Adrenal gland (tissue), 12 donors: Measurements from ENCODE around the gene PTPRD. TPM values are rescaled to one million over a fixed set of nuclear protein-coding genes. Genes with fewer than 3 reads are reported as not detected.

Source experiments
- DNase-seq, 7 donors: peaks; one replicate each; pipeline ENCODE4 v3.0.0-alpha.2; 2019 to 2020
- H3K27ac ChIP-seq, 5 donors: fragments of 200-600 bp; sonication (generic) in 4 of 5; 1 replicate in 3 of 5; 2 replicates in 2 of 5; pipeline versions ENCODE4 v1.5.1 to v1.8.0; 2016 to 2020; ENCODE audit warnings: mild to moderate bottlenecking in 1 of 5
- H3K27me3 ChIP-seq: fragments of 200-600 bp; 2 replicates; pipeline ENCODE4 v1.8.0; 2021
- H3K36me3 ChIP-seq, 2 donors: fragments of 200-600 bp; replicated peaks in 1 of 2; 1 replicate in 1 of 2; 2 replicates in 1 of 2; pipeline versions ENCODE4 v1.5.1 to v1.8.0; 2018 to 2022
- H3K4me1 ChIP-seq, 2 donors: fragments of 200-600 bp; replicated peaks in 1 of 2; 1 replicate in 1 of 2; 2 replicates in 1 of 2; pipeline versions ENCODE4 v1.5.1 to v1.8.0; 2018 to 2021
- H3K4me3 ChIP-seq, 4 donors: fragments of 200-600 bp; sonication (generic) in 3 of 4; one replicate each; pipeline ENCODE4 v1.5.1; 2016 to 2018
- H3K9me3 ChIP-seq, 3 donors: fragments of 200-600 bp; sonication (generic) in 1 of 3; replicated peaks in 1 of 3; 1 replicate in 2 of 3; 2 replicates in 1 of 3; pipeline versions ENCODE4 v1.5.1 to v1.8.0; 2016 to 2021
- CTCF ChIP-seq, 6 experiments: fragments of 450-650 bp in 4 of 6; fragments of 200-600 bp in 2 of 6; sonication (generic) in 1 of 6; IDR thresholded peaks; 1 replicate in 5 of 6; 2 replicates in 1 of 6; pipeline versions ENCODE4 v1.5.1 to v1.8.0; 2016 to 2021; ENCODE audit warnings: antibody characterized with exemption in 6 of 6, mild to moderate bottlenecking in 2 of 6, moderate library complexity in 1 of 6
- POLR2A ChIP-seq, 2 donors: fragments of 450-650 bp; IDR thresholded peaks; one replicate each; pipeline ENCODE4 v1.6.1; 2017; ENCODE audit warnings: antibody characterized with exemption in 2 of 2, mild to moderate bottlenecking in 2 of 2, moderate library complexity in 1 of 2
- WGBS, 4 donors: extraction: QIAGEN DNeasy Blood & Tissue Kit in 2 of 4; methylation state at CpG; one replicate each; pipeline versions ENCODE4 v1.1.5 to v1.1.7; 2013 to 2017; 5-methylcytosine and 5-hydroxymethylcytosine counted together
- intact Hi-C, 2 donors: fragments of 100-400 bp; cut with DNase I; formaldehyde crosslinking; loops; one replicate each; pipeline versions ENCODE4 v1.14.1 to v1.15.0; 2022 to 2023
- polyA plus RNA-seq, 3 donors: library from polyadenylated mRNA; stranded (reverse); fragments of 200-250 nt in 2 of 3; fragments of 350-450 nt in 1 of 3; fragmentation: Illumina TruSeq in 1 of 3; extraction: RNeasy Lipid Tissue Mini Kit (QIAGEN cat#74804) in 1 of 3; gene quantifications; one replicate each; pipeline ENCODE4 v1.2.3, GENCODE V29; 2013 to 2014
- total RNA-seq, 9 donors: library from RNA; depleted of rRNA in 4 of 9; stranded (reverse); fragments of >200 nt in 4 of 9; fragments of 120-200 nt in 1 of 9; fragmentation: NEBNext Ultra II Directional in 1 of 9; extraction: Animal tissue kit (Norgen Biotek cat#: 25700) in 1 of 9; gene quantifications; one replicate each; pipeline versions ENCODE4 v1.1.0 to v1.2.4, GENCODE V29; 2013 to 2023
- donor health status: healthy with polysubstance abuse.
- donor health status: Bipolar disorder and iron deficiency.
- donor health status: DM: yes; HTN: yes; CAD: no.
- donor health status: DM: no; HTN: no; CAD: no.
- donor health status: DM: no; HTN: no; CAD: no.
- donor health status: DM: yes; HTN: yes; CAD: no.

The PTPRD gene
- total and polyA plus RNA-seq, 12 donors = 0.61 to 71.2 (median 4.5) TPM

DNA sequence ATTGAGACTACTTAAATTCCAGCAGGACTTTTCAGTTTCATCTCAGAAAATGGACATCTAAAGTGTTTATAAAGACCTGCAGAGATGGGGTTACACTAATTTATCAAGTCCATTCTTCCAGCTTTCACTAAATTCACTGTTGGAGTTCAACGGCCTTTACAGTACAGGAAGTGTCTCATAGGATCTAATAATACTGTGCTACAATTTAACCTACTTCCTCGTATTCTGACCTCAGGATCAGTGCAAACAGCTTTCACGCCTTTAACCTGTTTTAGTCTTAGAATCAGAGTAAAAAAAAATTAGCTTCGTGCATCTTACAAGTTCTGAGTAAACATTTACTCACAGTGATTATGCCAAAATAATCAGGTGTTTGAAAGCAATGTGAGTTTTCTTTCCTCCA, 2180.6 kb downstream of the PTPRD start:
- Histone ChIP-seq H3K4me3 (no peak overlapping the region), H3K9me3 (no peaks in the 10 kb centered on the region), H3K36me3 (no peaks in the 10 kb centered on the region), H3K27me3 (no peaks in the 10 kb centered on the region), H3K4me1 (no peaks in the 10 kb centered on the region), H3K27ac (no peak overlapping the region)
- DNase-seq = no peak
- intact Hi-C loops = no loop called here
- WGBS, 4 donors = 57 to 65% (median 60%) methylated on average over 4 of the region's 4 CpGs
- TF ChIP-seq CTCF (IDR thresholded peaks at IDR 0.05) = no peak
- no peak for TF ChIP-seq POLR2A (IDR thresholded peaks at IDR 0.05)

GRCh38 chr9:8431505-8431904, 2181.3 kb downstream of the PTPRD start:
- 69 to 82% (median 78%) methylated on average over 1 of the region's 1 CpG for WGBS, 4 donors
- H3K36me3 ChIP-seq = no peaks in the 10 kb centered on the region
- no peaks in the 10 kb centered on the region for H3K27me3 ChIP-seq
- no peaks in the 10 kb centered on the region for H3K4me1 ChIP-seq
- intact Hi-C loops = no loop called here
- no peaks in the 10 kb centered on the region for H3K9me3 ChIP-seq
- no peak overlapping the region for H3K4me3 ChIP-seq
- TF ChIP-seq CTCF (IDR thresholded peaks at IDR 0.05) = no peak
- TF ChIP-seq POLR2A (IDR thresholded peaks at IDR 0.05) = no peak
- H3K27ac ChIP-seq = no peak overlapping the region
- no peak for DNase-seq

GRCh38 chr9:8430945-8431344, 2181.9 kb downstream of the PTPRD start:
- no peak for TF ChIP-seq POLR2A (IDR thresholded peaks at IDR 0.05)
- TF ChIP-seq CTCF (IDR thresholded peaks at IDR 0.05) = no peak
- H3K4me1 ChIP-seq = no peaks in the 10 kb centered on the region
- 86 to 89% (median 88%) methylated on average over 5 of the region's 5 CpGs for WGBS, 4 donors
- no peak overlapping the region for H3K4me3 ChIP-seq
- DNase-seq = no peak
- no peaks in the 10 kb centered on the region for H3K36me3 ChIP-seq
- no peaks in the 10 kb centered on the region for H3K27me3 ChIP-seq
- H3K27ac ChIP-seq = no peak overlapping the region
- intact Hi-C loops = no loop called here
- no peaks in the 10 kb centered on the region for H3K9me3 ChIP-seq

- intact Hi-C loops = no loop called here
- Histone ChIP-seq H3K4me1 (no peaks in the 10 kb centered on the region), H3K36me3 (no peaks in the 10 kb centered on the region), H3K9me3 (no peaks in the 10 kb centered on the region), H3K27ac (no peak overlapping the region), H3K27me3 (no peaks in the 10 kb centered on the region), H3K4me3 (no peak overlapping the region)
- TF ChIP-seq CTCF (IDR thresholded peaks at IDR 0.05) (no peak), POLR2A (IDR thresholded peaks at IDR 0.05) (no peak)
- WGBS, 4 donors = 67 to 84% (median 74%) methylated on average over 1 of the region's 1 CpG
- DNase-seq = no peak
Measured at GRCh38 chr9:8429768-8430167, 2183.0 kb downstream of the PTPRD start.
